ENCODE results near the gene MDGA2.

- TF ChIP-seq EZH2phosphoT487 (IDR thresholded peaks at IDR 0.05; ENCODE audit: borderline replicate concordance): no peak
- no peak for TF ChIP-seq CTCF (IDR thresholded peaks at IDR 0.05 in 2 of 3, conservative IDR thresholded peaks at IDR 0.05 in 1 of 3; ENCODE audit: borderline replicate concordance in 1 of 3, insufficient read depth in 1 of 3, low read depth in 2 of 3, low read length in 2 of 3)
- TF ChIP-seq ATF3 (IDR thresholded peaks at IDR 0.05): no peak
- TF ChIP-seq RAD21 (IDR thresholded peaks at IDR 0.05; ENCODE audit: low read depth): no peak
- TF ChIP-seq POLR2AphosphoS5 (IDR thresholded peaks at IDR 0.05; ENCODE audit: low read depth, low read length): no peak
- no peak for TF ChIP-seq JUND (IDR thresholded peaks at IDR 0.05)
- TF ChIP-seq EZH2 (IDR thresholded peaks at IDR 0.05): no peak
- no peak for TF ChIP-seq MAX (IDR thresholded peaks at IDR 0.05)
- TF ChIP-seq POLR2A (IDR thresholded peaks at IDR 0.05; ENCODE audit: borderline replicate concordance, extremely low read depth, insufficient read depth, insufficient read length): no peak
Observed at GRCh38 chr14:47596860-47597259, 78.5 kb downstream of the MDGA2 start.
